ENCODE results near the gene IL3. TPM values are rescaled to one million over a fixed set of nuclear protein-coding genes. Genes with fewer than 3 reads are reported as not detected.

IL3 gene
- total RNA-seq, 1 donor from 2014 or later = not detected

DNA sequence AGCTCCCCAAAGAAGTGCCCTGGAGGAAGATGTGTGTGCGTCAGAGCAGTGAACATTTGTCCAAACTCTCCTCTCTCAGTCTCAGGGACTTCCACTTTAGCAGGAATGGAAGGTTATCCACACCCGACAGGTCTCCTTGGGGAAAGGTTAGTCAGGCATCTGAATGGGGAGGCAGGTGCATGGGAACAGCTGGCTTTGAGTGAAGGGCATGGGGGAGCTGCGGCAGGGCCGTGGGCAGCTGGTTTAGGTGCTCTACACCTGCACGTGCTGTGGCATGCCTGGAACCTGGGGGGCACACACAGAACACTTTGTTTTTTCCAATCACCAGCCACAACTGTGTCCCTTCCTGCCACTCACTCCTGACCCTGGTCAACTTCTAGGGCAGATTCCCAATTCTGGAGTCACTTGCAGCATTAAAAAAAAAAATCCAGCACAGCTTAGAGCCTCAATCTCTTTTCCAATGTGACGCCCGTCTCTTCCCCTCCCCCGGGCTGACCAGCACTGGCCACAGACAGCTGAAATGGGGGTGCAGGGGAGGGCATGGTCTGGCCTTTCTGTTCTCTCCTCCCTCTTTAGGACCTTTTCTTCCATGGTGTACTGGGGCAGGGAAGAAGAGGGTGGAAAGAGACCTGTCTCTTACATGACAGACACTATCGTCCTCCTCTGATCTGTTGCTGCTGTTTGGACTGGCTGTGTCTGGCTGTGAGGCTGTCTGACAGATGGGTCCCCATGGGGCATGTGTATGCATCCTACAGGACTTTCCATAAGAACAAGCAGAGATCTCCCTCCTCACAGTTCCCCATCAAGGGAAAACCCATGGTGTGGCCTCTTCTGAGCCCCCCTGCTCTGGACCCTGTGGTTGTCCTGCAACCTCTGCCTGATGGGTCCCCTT is 9.5 kb upstream of the IL3 start:
- no peaks in the 10 kb centered on the region for H3K79me2 ChIP-seq (ENCODE audit: insufficient read depth, low read length)
- no peak overlapping the region for H3K4me3 ChIP-seq (ENCODE audit: insufficient read depth, low read depth, low read length)
- Mint-ChIP-seq H3K4me3 (ENCODE audit: unreplicated experiment) (no peak overlapping the region), H3K36me3 (ENCODE audit: low read depth, unreplicated experiment) (no peaks in the 10 kb centered on the region), H3K27me3 (ENCODE audit: low read depth, unreplicated experiment) (peaks cover 46% of the 10 kb centered on the region), H3K4me1 (ENCODE audit: low read depth, unreplicated experiment) (no peaks in the 10 kb centered on the region), H3K9me3 (ENCODE audit: unreplicated experiment) (peaks cover 2% of the 10 kb centered on the region), H3K27ac (ENCODE audit: unreplicated experiment) (no peak overlapping the region)
- H3K9me3 ChIP-seq (ENCODE audit: insufficient read depth, low read depth, low read length) = no peaks in the 10 kb centered on the region
- no peak for FAIRE-seq
- TF ChIP-seq CTCF (IDR thresholded peaks at IDR 0.05; ENCODE audit: insufficient read depth, low read depth, low read length) (no peak), EZH2 (IDR thresholded peaks at IDR 0.05; ENCODE audit: insufficient read depth, low read length) (no peak)
- H3K9ac ChIP-seq (ENCODE audit: low read length) = no peak overlapping the region
- no peaks in the 10 kb centered on the region for H3K36me3 ChIP-seq (ENCODE audit: insufficient read depth, low read length)
- H2AFZ ChIP-seq (ENCODE audit: low read depth, low read length) = no peak overlapping the region
- H3K27ac ChIP-seq (ENCODE audit: low read depth, low read length) = no peak overlapping the region
- no peak overlapping the region for H3K4me2 ChIP-seq (ENCODE audit: low read length)
- DNase-seq (ENCODE audit: low read depth) = no peak
- peaks cover 5% of the 10 kb centered on the region for H3K27me3 ChIP-seq (ENCODE audit: insufficient read depth, low read length)
- no peaks in the 10 kb centered on the region for H3K4me1 ChIP-seq (ENCODE audit: insufficient read depth, low read length)
- H4K20me1 ChIP-seq (ENCODE audit: insufficient read depth, low read length) = no peaks in the 10 kb centered on the region

- no peak overlapping the region for H3K4me3 ChIP-seq (ENCODE audit: insufficient read depth, low read depth, low read length)
- no peaks in the 10 kb centered on the region for H3K4me1 ChIP-seq (ENCODE audit: insufficient read depth, low read length)
- no peak overlapping the region for H3K9ac ChIP-seq (ENCODE audit: low read length)
- Mint-ChIP-seq H3K4me1 (ENCODE audit: low read depth, unreplicated experiment) (no peaks in the 10 kb centered on the region), H3K9me3 (ENCODE audit: unreplicated experiment) (peaks cover 2% of the 10 kb centered on the region), H3K36me3 (ENCODE audit: low read depth, unreplicated experiment) (no peaks in the 10 kb centered on the region), H3K27ac (ENCODE audit: unreplicated experiment) (no peak overlapping the region), H3K4me3 (ENCODE audit: unreplicated experiment) (no peak overlapping the region), H3K27me3 (ENCODE audit: low read depth, unreplicated experiment) (peaks cover 54% of the 10 kb centered on the region)
- H3K27ac ChIP-seq (ENCODE audit: low read depth, low read length) = no peak overlapping the region
- H3K27me3 ChIP-seq (ENCODE audit: insufficient read depth, low read length) = peaks cover 5% of the 10 kb centered on the region
- no peaks in the 10 kb centered on the region for H4K20me1 ChIP-seq (ENCODE audit: insufficient read depth, low read length)
- no peaks in the 10 kb centered on the region for H3K9me3 ChIP-seq (ENCODE audit: insufficient read depth, low read depth, low read length)
- H3K4me2 ChIP-seq (ENCODE audit: low read length) = no peak overlapping the region
- H2AFZ ChIP-seq (ENCODE audit: low read depth, low read length) = no peak overlapping the region
- no peak for TF ChIP-seq CTCF (IDR thresholded peaks at IDR 0.05; ENCODE audit: insufficient read depth, low read depth, low read length)
- no peak for TF ChIP-seq EZH2 (IDR thresholded peaks at IDR 0.05; ENCODE audit: insufficient read depth, low read length)
- no peaks in the 10 kb centered on the region for H3K36me3 ChIP-seq (ENCODE audit: insufficient read depth, low read length)
- FAIRE-seq (no peak), DNase-seq (ENCODE audit: low read depth) (no peak)
- H3K79me2 ChIP-seq (ENCODE audit: insufficient read depth, low read length) = no peaks in the 10 kb centered on the region
Measured at GRCh38 chr5:132052520-132052919, 7.9 kb upstream of the IL3 start.

- no peaks in the 10 kb centered on the region for H3K4me1 ChIP-seq (ENCODE audit: insufficient read depth, low read length)
- H3K36me3 Mint-ChIP-seq (ENCODE audit: low read depth, unreplicated experiment) = no peaks in the 10 kb centered on the region
- H3K4me1 Mint-ChIP-seq (ENCODE audit: low read depth, unreplicated experiment) = no peaks in the 10 kb centered on the region
- no peak overlapping the region for H3K27ac ChIP-seq (ENCODE audit: low read depth, low read length)
- peaks cover 59% of the 10 kb centered on the region for H3K27me3 Mint-ChIP-seq (ENCODE audit: low read depth, unreplicated experiment)
- no peaks in the 10 kb centered on the region for H4K20me1 ChIP-seq (ENCODE audit: insufficient read depth, low read length)
- peaks cover 2% of the 10 kb centered on the region for H3K9me3 Mint-ChIP-seq (ENCODE audit: unreplicated experiment)
- DNase-seq (ENCODE audit: low read depth) (no peak), FAIRE-seq (no peak)
- TF ChIP-seq EZH2 (IDR thresholded peaks at IDR 0.05; ENCODE audit: insufficient read depth, low read length) (no peak), CTCF (IDR thresholded peaks at IDR 0.05; ENCODE audit: insufficient read depth, low read depth, low read length) (no peak)
- H3K4me3 ChIP-seq (ENCODE audit: insufficient read depth, low read depth, low read length) = no peak overlapping the region
- H3K9me3 ChIP-seq (ENCODE audit: insufficient read depth, low read depth, low read length) = no peaks in the 10 kb centered on the region
- H2AFZ ChIP-seq (ENCODE audit: low read depth, low read length) = no peak overlapping the region
- H3K4me3 Mint-ChIP-seq (ENCODE audit: unreplicated experiment) = no peak overlapping the region
- H3K4me2 ChIP-seq (ENCODE audit: low read length) = no peak overlapping the region
- no peaks in the 10 kb centered on the region for H3K79me2 ChIP-seq (ENCODE audit: insufficient read depth, low read length)
- no peak overlapping the region for H3K27ac Mint-ChIP-seq (ENCODE audit: unreplicated experiment)
- H3K36me3 ChIP-seq (ENCODE audit: insufficient read depth, low read length) = no peaks in the 10 kb centered on the region
- peaks cover 5% of the 10 kb centered on the region for H3K27me3 ChIP-seq (ENCODE audit: insufficient read depth, low read length)
- no peak overlapping the region for H3K9ac ChIP-seq (ENCODE audit: low read length)
Measured at GRCh38 chr5:132053483-132053882, 7.0 kb upstream of the IL3 start.
